GM19238 (cell line): ENCODE results near the gene FLNB.
A peak's percentile ranks its signal among the peaks of the same experiment; 100 is the strongest.
"Not testable (repeated sequence)": the region's sequence is repeated elsewhere in the genome, so short reads cannot be mapped to it uniquely, and the experiment has no call there.

ENCODE experiments used
- DNase-seq: peaks from one replicate; pipeline ENCODE4 v3.0.0; 2011; ENCODE audit warnings: low spot score; ENCODE audit not compliant: insufficient read length

The FLNB gene

GRCh38 chr3:57980416-57980815 is 27.8 kb upstream of the FLNB start:
- no peak for DNase-seq

GRCh38 chr3:57981483-57982087 is 26.6 kb upstream of the FLNB start:
- DNase-seq, result no peak

GRCh38 chr3:57982561-57983243 is 25.5 kb upstream of the FLNB start:
- DNase-seq, result no peak

- peak; percentile 58 for DNase-seq
These were observed 24.3 kb upstream of the FLNB start for GRCh38 chr3:57983734-57984518.

GRCh38 chr3:57985176-57985983 is 22.8 kb upstream of the FLNB start:
- DNase-seq, result no peak

GRCh38 chr3:57985984-57986246 is 22.3 kb upstream of the FLNB start:
- DNase-seq, result no peak

- no peak for DNase-seq
These were observed 22.0 kb upstream of the FLNB start for GRCh38 chr3:57986261-57986660.

GRCh38 chr3:57989198-57989597 is 19.0 kb upstream of the FLNB start:
- DNase-seq, result not testable (repeated sequence)

- no peak for DNase-seq
These were observed 18.6 kb upstream of the FLNB start for GRCh38 chr3:57989646-57990045.

GRCh38 chr3:57992452-57993213 is 15.6 kb upstream of the FLNB start:
- no peak for DNase-seq

- DNase-seq, result peak; percentile 29
These were observed 9.6 kb upstream of the FLNB start for GRCh38 chr3:57998366-57999283.

GRCh38 chr3:57999417-58000115 is 8.7 kb upstream of the FLNB start:
- DNase-seq, result no peak

GRCh38 chr3:58000306-58001085 is 7.7 kb upstream of the FLNB start:
- no peak for DNase-seq

- no peak for DNase-seq
These were observed 7.1 kb upstream of the FLNB start for GRCh38 chr3:58001086-58001467.

GRCh38 chr3:58001979-58002378 is 6.2 kb upstream of the FLNB start:
- no peak for DNase-seq

GRCh38 chr3:58003093-58003492 is 5.1 kb upstream of the FLNB start:
- DNase-seq, result no peak

GRCh38 chr3:58004973-58005372 is 3.2 kb upstream of the FLNB start:
- no peak for DNase-seq

GRCh38 chr3:58005669-58006068 is 2.6 kb upstream of the FLNB start:
- no peak for DNase-seq

- no peak for DNase-seq
These were observed 1.6 kb upstream of the FLNB start for GRCh38 chr3:58006661-58007060.
